ENCODE measurements around the gene FNDC11. TPM values are rescaled to one million over a fixed set of nuclear protein-coding genes. Genes with fewer than 3 reads are reported as not detected.
"Not testable (repeated sequence)": the region's sequence is repeated elsewhere in the genome, so short reads cannot be mapped to it uniquely, and the experiment has no call there.

The FNDC11 gene
- polyA plus RNA-seq, 4 donors = 0.99 to 2.1 (median 1.6) TPM

DNA sequence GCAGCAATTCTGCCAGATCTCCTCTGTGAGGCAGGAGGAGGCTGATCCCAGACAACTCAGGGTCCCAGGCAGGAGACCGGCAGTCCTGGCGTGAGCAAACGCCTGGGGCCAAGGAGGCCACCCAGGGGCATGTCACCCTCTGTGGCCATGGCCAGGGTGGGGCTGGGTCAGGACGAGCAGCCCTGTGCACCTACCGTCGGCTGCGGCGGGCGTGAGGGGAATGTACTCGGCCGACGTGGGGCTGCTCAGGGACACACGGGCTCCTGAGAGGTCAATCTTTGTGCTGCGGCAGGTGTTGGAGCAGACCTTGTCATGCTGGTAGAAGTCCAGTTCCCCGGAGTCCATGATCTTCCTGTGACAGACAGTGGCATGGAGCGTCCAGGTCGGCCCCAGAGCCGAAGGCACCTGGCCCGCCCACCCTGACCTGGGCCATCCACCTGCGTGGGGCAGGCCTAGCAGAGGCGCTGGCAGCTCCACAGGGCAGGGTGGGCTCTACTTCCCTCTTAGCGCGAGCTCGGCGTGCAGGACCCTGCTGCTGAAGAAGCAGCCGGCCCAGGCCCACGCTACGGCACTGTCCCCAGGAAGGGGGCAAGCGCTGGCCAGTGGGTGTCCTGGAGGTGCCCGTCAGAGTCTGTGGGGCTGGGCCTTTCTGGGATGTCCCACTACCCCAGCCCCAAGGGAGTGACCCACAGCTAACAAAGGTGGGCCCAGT is 41.6 kb downstream of the FNDC11 start:
- DNase-seq (ENCODE audit: low read depth in 4 of 4, low spot score in 2 of 4) = no peak

DNA sequence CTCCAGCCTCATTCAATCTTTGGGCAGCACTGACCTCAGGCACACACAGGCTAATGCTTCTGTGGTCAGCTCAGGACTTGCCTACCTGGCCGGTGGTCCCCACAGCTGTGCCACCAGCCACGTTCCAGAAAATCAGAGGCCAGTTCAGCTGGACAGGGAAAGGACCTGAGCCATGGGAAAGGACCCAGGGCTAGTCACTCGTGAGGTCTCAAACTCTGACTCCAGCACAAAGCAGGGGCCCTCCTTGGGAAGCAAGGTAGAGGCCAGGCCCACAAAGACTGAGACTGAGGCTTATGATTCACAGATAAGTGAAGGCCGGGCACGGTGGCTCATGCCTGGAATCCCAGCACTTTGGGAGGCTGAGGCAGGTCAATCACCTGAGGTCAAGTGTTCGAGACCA is 42.5 kb downstream of the FNDC11 start:
- DNase-seq (ENCODE audit: low read depth in 4 of 4, low spot score in 2 of 4) = no peak

DNA sequence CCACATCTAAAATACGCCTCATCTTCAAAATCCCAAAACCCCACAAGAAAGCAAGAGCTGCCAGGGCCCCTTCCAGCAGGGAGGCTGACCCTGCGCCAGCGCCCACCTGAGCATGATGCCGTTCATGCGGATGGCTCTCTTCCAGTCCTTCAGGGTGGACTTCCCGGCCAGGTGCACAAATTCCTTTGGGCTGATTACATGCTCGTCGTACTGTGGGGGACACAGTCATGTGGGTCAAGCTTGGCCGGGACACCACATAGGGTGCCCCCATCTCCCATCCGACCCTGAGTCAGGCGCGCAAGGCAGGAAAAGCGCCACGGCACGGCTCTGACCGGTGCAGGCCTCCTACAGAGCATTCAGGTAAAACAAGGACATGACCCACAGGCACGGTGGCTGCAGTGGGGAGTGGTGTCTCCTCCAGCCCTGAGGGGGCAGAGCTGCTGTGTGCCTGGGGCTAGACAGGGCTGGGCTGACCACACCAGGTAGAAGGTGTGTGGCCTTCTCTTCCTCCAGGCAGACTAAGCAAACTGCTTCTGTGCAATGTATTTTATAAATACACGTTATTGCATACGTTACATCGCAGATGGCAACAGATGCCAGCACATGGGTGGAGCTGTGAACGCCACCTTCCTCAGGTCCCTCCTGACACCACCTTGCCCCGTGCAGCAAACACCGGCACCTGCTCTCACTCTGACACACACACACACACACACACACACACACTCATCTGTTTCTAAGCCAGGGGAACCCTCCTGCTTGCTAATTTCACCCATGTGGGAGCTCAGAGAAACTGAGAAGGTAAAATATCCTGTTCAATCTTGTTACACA is 43.9 kb downstream of the FNDC11 start:
- no peak for DNase-seq (ENCODE audit: low read depth in 4 of 4, low spot score in 2 of 4)

DNA sequence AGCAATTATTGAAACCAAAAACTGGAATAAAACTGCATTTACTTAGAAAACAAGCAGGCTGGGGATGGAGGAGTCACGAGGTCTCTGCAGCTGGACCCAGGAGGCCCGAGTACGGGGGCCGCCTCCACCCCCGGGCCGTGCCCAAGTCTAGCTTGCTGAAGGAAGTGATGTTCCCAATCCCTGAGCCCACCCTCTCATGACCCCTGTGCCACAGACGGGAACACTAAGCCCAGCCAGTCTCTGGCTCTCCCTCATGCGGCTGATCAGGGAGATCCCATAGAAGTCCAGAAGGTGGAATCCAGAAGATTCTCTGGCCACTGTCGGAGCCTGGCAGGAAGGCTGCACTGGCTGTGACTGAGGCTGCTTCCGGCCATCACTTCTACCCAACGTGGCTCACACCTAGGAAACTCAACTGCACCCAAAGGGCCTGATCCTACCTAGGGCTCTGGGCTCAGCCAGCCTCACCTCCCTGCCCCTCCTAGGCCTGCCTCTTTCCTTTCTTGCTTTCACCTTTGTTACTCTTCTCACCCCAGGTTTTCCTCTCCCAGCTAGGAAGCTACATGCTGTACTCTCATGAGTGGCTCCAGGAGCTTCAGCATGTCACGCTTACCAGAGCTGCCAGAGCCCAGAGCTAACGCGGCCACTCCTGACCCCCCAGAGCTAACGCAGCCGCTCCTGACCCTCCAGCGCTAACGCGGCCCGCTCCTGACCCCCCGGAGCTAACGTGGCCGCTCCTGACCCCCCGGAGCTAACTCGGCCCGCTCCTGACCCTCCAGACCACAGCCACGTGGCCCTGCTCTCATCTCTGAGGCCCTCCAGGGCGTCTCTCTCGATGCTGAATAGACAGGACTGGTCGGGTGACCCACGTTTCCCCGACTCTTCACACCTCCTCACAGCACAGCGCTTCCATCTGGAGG is 44.8 kb downstream of the FNDC11 start:
- DNase-seq (ENCODE audit: low read depth in 4 of 4, low spot score in 2 of 4) = no peak

DNA sequence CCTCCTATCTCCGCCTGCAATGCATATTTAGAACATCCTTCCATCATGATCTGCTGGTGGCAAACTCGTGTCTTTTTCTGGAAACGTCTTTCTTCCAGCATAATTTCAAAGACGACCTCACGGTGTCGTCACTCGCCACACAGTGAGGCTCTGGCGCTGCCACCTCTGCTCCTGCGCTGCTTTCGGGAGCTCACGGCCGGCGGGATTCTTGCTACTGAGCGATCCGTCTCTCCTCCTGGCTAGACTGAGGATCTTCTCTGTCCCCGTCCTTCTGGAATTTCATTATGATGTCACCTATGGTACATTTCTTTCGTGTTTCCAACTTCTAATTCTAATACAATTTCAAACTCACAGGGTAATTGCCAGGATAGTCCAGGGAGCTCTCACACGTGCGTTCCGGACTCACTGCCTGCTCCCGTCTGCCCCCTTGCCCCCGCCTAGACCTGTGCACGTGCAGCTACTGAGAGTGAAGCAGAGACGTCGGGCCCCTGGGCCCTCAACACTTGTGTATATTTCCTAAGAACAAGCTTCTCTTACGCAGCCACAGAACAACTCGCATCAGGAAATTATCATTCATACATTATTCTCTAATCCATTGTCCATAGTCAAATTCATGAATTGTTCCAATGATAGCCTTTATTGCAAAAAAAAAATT is 45.6 kb downstream of the FNDC11 start:
- DNase-seq (ENCODE audit: low read depth in 4 of 4, low spot score in 2 of 4) = no peak

DNA sequence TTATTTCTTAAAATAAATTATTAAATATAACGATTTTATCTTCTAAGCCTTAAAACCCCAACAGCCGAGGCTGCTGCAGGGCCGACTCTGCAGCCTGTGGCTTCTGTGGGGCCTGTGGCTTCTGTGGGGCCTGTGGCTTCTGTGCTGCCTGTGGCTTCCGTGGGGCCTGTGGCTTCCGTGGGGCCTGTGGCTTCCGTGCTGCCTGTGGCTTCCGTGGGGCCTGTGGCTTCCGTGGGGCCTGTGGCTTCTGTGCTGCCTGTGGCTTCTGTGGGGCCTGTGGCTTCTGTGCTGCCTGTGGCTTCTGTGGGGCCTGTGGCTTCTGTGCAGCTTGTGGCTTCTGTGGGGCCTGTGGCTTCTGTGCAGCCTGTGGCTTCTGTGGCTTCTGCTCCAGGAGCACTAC is 47.7 kb downstream of the FNDC11 start:
- DNase-seq (ENCODE audit: low read depth in 4 of 4, low spot score in 2 of 4) = not testable (repeated sequence)

DNA sequence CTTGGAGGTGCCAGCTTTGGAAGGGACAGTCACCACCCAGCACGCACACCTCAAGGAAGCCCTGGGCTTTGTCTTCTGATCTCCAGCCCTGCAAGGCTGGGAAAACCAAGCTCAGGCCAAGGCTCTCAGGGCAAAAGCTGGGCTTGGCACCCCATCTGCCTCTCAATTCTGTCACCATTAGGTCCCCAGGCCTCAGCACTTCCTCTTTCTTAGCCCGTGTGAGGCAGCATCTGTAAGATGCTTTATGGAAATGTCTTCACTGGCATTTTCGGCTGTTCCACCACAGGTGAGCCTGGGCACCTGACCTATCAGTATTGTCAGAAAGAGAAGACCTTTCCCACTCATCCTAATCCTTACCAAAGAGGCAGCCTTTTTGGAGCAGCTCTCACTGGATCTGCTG is 48.4 kb downstream of the FNDC11 start:
- DNase-seq (ENCODE audit: low read depth in 4 of 4, low spot score in 2 of 4) = no peak

Other genes starting within 250 kb of the FNDC11 start
- 10 to 100 TPM in 2 of 4 donors, 1 to 10 TPM in 2; 5.6 to 29.6 (median 12.3) TPM for gene CHRNA4, start 192.8 kb upstream of the FNDC11 start, polyA plus RNA-seq (ENCODE audit: insufficient read length in 4 of 4)
- gene KCNQ2, start 81.5 kb upstream of the FNDC11 start, polyA plus RNA-seq (ENCODE audit: insufficient read length in 4 of 4) = 1 to 10 TPM; 3.7 to 9.6 (median 5.5) TPM
- gene EEF1A2, start 55.1 kb upstream of the FNDC11 start, polyA plus RNA-seq (ENCODE audit: insufficient read length in 4 of 4) = 1 to 10 TPM; 1.3 to 3.0 (median 1.8) TPM
- 100 to 1,000 TPM; 118 to 425 (median 326) TPM for gene PPDPF, start 33.4 kb upstream of the FNDC11 start, polyA plus RNA-seq (ENCODE audit: insufficient read length in 4 of 4)
- 1 to 10 TPM in 2 of 4 donors, under 1 TPM in 2; 0.30 to 1.3 (median 0.98) TPM for gene PTK6, start 16.8 kb upstream of the FNDC11 start, polyA plus RNA-seq (ENCODE audit: insufficient read length in 4 of 4)
- under 1 TPM in 3 of 4 donors, not detected in 1; 0.11 to 0.33 (median 0.30) TPM for gene SRMS, start 6.4 kb upstream of the FNDC11 start, polyA plus RNA-seq (ENCODE audit: insufficient read length in 4 of 4)
- gene HELZ2, start 20.1 kb downstream of the FNDC11 start, polyA plus RNA-seq (ENCODE audit: insufficient read length in 4 of 4) = 10 to 100 TPM; 10.8 to 17.0 (median 13.8) TPM
- 10 to 100 TPM in 3 of 4 donors, 1 to 10 TPM in 1; 8.2 to 14.0 (median 12.5) TPM for gene GMEB2, start 72.9 kb downstream of the FNDC11 start, polyA plus RNA-seq (ENCODE audit: insufficient read length in 4 of 4)
- gene STMN3, start 99.3 kb downstream of the FNDC11 start, polyA plus RNA-seq (ENCODE audit: insufficient read length in 4 of 4) = 10 to 100 TPM; 25.4 to 44.1 (median 33.6) TPM
- gene RTEL1, start 104.2 kb downstream of the FNDC11 start, polyA plus RNA-seq (ENCODE audit: insufficient read length in 4 of 4) = 10 to 100 TPM; 14.0 to 26.9 (median 19.3) TPM
- gene TNFRSF6B, start 142.5 kb downstream of the FNDC11 start, polyA plus RNA-seq (ENCODE audit: insufficient read length in 4 of 4) = 1 to 10 TPM; 1.6 to 3.8 (median 2.9) TPM
- 10 to 100 TPM; 33.5 to 40.8 (median 36.9) TPM for gene ARFRP1, start 153.8 kb downstream of the FNDC11 start, polyA plus RNA-seq (ENCODE audit: insufficient read length in 4 of 4)
- gene ZGPAT, start 153.9 kb downstream of the FNDC11 start, polyA plus RNA-seq (ENCODE audit: insufficient read length in 4 of 4) = 10 to 100 TPM; 15.1 to 27.6 (median 23.7) TPM
- gene LIME1, start 182.5 kb downstream of the FNDC11 start, polyA plus RNA-seq (ENCODE audit: insufficient read length in 4 of 4) = 10 to 100 TPM in 3 of 4 donors, 1 to 10 TPM in 1; 3.4 to 17.9 (median 12.8) TPM
- 100 to 1,000 TPM in 3 of 4 donors, 10 to 100 TPM in 1; 74.0 to 144 (median 117) TPM for gene SLC2A4RG, start 185.6 kb downstream of the FNDC11 start, polyA plus RNA-seq (ENCODE audit: insufficient read length in 4 of 4)

All from left renal cortex interstitium (tissue), 4 donors.